Fibroblast of pulmonary artery (primary cell): ENCODE results near the gene CLTCL1.
"Not testable (repeated sequence)": the region's sequence is repeated elsewhere in the genome, so short reads cannot be mapped to it uniquely, and the experiment has no call there.

Experiments used
- DNase-seq: peaks from one replicate; pipeline ENCODE4 v3.0.0-alpha.2; 2010; ENCODE audit warnings: low read depth
- H3K4me3 ChIP-seq: replicated peaks from 2 replicates; pipeline ENCODE4 v1.5.1; 2011; ENCODE audit warnings: low read depth, mild to moderate bottlenecking, control low read depth, low read length, moderate library complexity
- CTCF ChIP-seq: IDR thresholded peaks from 2 replicates; pipeline ENCODE4 v1.5.1; 2011; ENCODE audit warnings: mild to moderate bottlenecking, control low read depth, low read length, inconsistent platforms; ENCODE audit errors: missing control alignments

CLTCL1 gene

GRCh38 chr22:19265779-19266178, 25.7 kb downstream of the CLTCL1 start:
- no peak overlapping the region for H3K4me3 ChIP-seq
- no peak for DNase-seq
- no peak for TF ChIP-seq CTCF

GRCh38 chr22:19260804-19261203, 30.7 kb downstream of the CLTCL1 start:
- H3K4me3 ChIP-seq: no peak overlapping the region
- DNase-seq: no peak
- no peak for TF ChIP-seq CTCF

- TF ChIP-seq CTCF: no peak
- H3K4me3 ChIP-seq: no peak overlapping the region
- DNase-seq: no peak
Measured at GRCh38 chr22:19260194-19260593, 31.3 kb downstream of the CLTCL1 start.

- DNase-seq, H3K4me3 ChIP-seq: not testable (repeated sequence)
Measured at GRCh38 chr22:19258968-19259288, 32.6 kb downstream of the CLTCL1 start.

- no peak for DNase-seq
- no peak overlapping the region for H3K4me3 ChIP-seq
- no peak for TF ChIP-seq CTCF
Measured at GRCh38 chr22:19258371-19258770, 33.1 kb downstream of the CLTCL1 start.

- not testable (repeated sequence) for DNase-seq, H3K4me3 ChIP-seq
Measured at GRCh38 chr22:19256362-19256761, 35.2 kb downstream of the CLTCL1 start.

- no peak overlapping the region for H3K4me3 ChIP-seq
- no peak for TF ChIP-seq CTCF
- no peak for DNase-seq
Measured at GRCh38 chr22:19253143-19253542, 38.4 kb downstream of the CLTCL1 start.

- TF ChIP-seq CTCF: no peak
- no peak for DNase-seq
- H3K4me3 ChIP-seq: no peak overlapping the region
Measured at GRCh38 chr22:19244600-19245352, 46.7 kb downstream of the CLTCL1 start.
